Erythroblast (primary cell): ENCODE results near the gene LIPN.

Source experiments
- GATA1 ChIP-seq: IDR thresholded peaks from 2 replicates; pipeline ENCODE4 v1.6.1; 2011; ENCODE audit warnings: low read depth, mild to moderate bottlenecking, control low read depth, low read length, moderate library complexity
- POLR2A ChIP-seq: IDR thresholded peaks from 2 replicates; pipeline ENCODE4 v1.6.1; 2011; ENCODE audit warnings: mild to moderate bottlenecking, low read length

DNA sequence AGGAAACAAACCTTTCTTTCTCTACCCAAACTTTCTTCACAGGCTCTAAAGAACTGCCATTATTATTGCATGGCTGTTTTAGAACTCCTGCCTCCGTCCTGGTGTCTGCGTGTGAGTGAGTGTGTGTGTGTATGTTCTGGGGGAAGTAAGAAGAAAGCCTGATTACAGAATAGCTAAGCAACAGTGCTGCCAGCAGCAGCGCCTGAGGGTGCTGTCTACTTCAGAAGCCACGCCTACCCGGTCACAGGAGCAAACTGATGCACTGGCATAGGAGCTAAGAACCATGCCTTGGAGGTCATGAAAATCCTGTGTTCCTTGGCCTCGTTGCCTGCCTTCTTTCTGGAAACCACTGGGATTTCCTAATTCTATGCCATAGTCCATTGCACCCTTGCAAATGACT, 28.5 kb upstream of the LIPN start:
- TF ChIP-seq POLR2A (no peak), GATA1 (no peak)
